Measurements from ENCODE around the gene CAMK2G. TPM values are rescaled to one million over a fixed set of nuclear protein-coding genes. Genes with fewer than 3 reads are reported as not detected.

CAMK2G gene
- total RNA-seq, 1 experiment from 2014 or later = 147 TPM

DNA sequence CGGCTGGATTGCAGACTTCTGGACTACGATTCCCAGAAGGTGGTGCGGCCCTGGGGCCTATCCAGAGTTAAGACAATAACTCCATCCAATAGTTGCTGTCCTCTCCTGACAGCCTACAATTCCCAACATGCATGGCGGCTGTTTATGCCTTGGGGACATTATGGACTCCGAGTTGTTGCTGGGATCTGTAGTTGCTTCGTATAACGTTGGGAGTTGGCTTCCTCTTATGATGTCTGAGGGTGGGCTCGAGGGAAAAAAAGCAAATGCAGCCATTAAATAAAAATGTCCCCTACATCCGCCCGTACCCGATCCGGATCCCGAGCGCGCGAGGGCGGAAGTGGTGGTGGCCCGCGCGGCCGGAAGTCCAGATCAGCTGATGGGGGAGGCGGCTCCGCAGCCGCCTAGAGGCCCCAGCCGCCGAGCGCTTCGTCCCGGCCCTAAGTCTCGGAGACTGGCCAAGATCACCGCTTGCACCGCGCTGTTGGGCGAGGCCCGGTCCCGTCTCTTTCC is 89.1 kb downstream of the CAMK2G start, which contains the start of gene ZSWIM8:
TSS of gene ZSWIM8 (plus strand) at position 396 of the 510 bp plus-strand sequence. CDS start 273 bp downstream, outside the sequence.
- Histone ChIP-seq H3K4me1 (replicated peaks; ENCODE audit: insufficient read depth) (peaks cover 35% of the 10 kb centered on the region), H2AFZ (peak within 1 kb of the TSS; percentile 78), H3F3A (ENCODE audit: insufficient read depth, low read depth) (peaks cover 23% of the 10 kb centered on the region), H3K4me3 (peak within 1 kb of the TSS; percentile 58), H3K79me2 (ENCODE audit: low read depth) (peaks cover 73% of the 10 kb centered on the region), H3K27me3 (ENCODE audit: insufficient read depth, low read depth) (no peaks in the 10 kb centered on the region), H4K20me1 (ENCODE audit: insufficient read depth) (peaks cover 18% of the 10 kb centered on the region; the same call in 1 of the 2 replicates), H3K4me2 (peak within 1 kb of the TSS; percentile 91), H3K27ac (0 out of 2 replicates have a peak within 1 kb of the TSS, but pooled peaks have one; percentile 14), H3K9me3 (ENCODE audit: insufficient read depth, low read depth) (no peaks in the 10 kb centered on the region), H3K36me3 (ENCODE audit: low read depth) (0 out of 2 replicates have a peak, but pooled peaks cover 2% of the 10 kb centered on the region), H3K9me2 (ENCODE audit: insufficient read depth) (no peaks in the 10 kb centered on the region)
- no TSS peak for BruUV-seq (replicated peaks)
- CTCF ChIA-PET = no interaction called here
- peak; percentile 80 to 93 for DNase-seq
- POLR2A ChIA-PET (ENCODE audit: unreplicated experiment) = interaction anchor here (0.6 to 0.7 kb wide), 2 partner anchors 11 to 449 kb away, joined by 4 to 5 read pairs; no protein-coding TSS in a partner anchor
- intact Hi-C loops (cut with micrococcal nuclease; ENCODE audit: unreplicated experiment) = loop anchor here (1.0 to 5.0 kb wide), 4 partner anchors 26 to 1326 kb away; partner anchors contain the start of genes NDST2, SAMD8 and SEC24C
- no peak for TF ChIP-seq EZH2 (IDR thresholded peaks at IDR 0.05; ENCODE audit: low read depth)
- TF ChIP-seq, protein P1, sequence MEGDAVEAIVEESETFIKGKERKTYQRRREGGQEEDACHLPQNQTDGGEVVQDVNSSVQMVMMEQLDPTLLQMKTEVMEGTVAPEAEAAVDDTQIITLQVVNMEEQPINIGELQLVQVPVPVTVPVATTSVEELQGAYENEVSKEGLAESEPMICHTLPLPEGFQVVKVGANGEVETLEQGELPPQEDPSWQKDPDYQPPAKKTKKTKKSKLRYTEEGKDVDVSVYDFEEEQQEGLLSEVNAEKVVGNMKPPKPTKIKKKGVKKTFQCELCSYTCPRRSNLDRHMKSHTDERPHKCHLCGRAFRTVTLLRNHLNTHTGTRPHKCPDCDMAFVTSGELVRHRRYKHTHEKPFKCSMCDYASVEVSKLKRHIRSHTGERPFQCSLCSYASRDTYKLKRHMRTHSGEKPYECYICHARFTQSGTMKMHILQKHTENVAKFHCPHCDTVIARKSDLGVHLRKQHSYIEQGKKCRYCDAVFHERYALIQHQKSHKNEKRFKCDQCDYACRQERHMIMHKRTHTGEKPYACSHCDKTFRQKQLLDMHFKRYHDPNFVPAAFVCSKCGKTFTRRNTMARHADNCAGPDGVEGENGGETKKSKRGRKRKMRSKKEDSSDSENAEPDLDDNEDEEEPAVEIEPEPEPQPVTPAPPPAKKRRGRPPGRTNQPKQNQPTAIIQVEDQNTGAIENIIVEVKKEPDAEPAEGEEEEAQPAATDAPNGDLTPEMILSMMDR (conservative IDR thresholded peaks at IDR 0.05) = no peak

DNA sequence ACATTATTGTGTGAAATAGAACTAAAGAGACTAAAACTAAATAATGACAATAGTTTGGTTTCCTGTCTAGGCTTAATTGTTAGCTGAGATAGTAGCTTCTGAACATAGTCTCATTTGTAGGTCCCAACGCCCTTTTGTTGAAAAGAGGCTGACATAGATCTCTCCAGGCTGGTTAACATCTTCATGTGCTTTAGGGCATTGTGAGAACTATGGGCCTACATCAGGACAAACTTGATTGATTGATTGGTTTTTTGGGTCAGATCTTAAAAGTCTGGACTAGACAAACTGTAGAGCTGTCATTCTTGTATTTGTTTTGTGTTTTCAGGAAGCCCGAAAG is 91.6 kb downstream of the CAMK2G start:
- no peaks in the 10 kb centered on the region for H3K27me3 ChIP-seq (ENCODE audit: insufficient read depth, low read depth)
- TF ChIP-seq EZH2 (IDR thresholded peaks at IDR 0.05; ENCODE audit: low read depth) = no peak
- TF ChIP-seq, protein P1 (conservative IDR thresholded peaks at IDR 0.05) = no peak
- no peaks in the 10 kb centered on the region for H3K9me2 ChIP-seq (ENCODE audit: insufficient read depth)
- CTCF ChIA-PET = interaction anchor here (0.9 kb wide), 1 partner anchor 10 kb away, joined by 4 read pairs; no protein-coding TSS in a partner anchor
- H3K79me2 ChIP-seq (ENCODE audit: low read depth) = peaks cover 71% of the 10 kb centered on the region
- no peak for DNase-seq
- peak overlapping the region; percentile 96 for H3K4me2 ChIP-seq
- H3K4me1 ChIP-seq (replicated peaks; ENCODE audit: insufficient read depth) = peaks cover 36% of the 10 kb centered on the region
- peaks cover 15% of the 10 kb centered on the region; the same call in 1 of the 2 replicates for H4K20me1 ChIP-seq (ENCODE audit: insufficient read depth)
- H3K27ac ChIP-seq = no peak overlapping the region
- peaks cover 42% of the 10 kb centered on the region for H3F3A ChIP-seq (ENCODE audit: insufficient read depth, low read depth)
- no peaks in the 10 kb centered on the region for H3K9me3 ChIP-seq (ENCODE audit: insufficient read depth, low read depth)
- BruUV-seq (replicated peaks) = TSS peak; percentile 29
- POLR2A ChIA-PET (ENCODE audit: unreplicated experiment) = interaction anchor here (0.6 to 0.7 kb wide), 2 partner anchors 106 to 139 kb away, joined by 4 to 5 read pairs; no protein-coding TSS in a partner anchor
- peak overlapping the region; percentile 74 for H3K4me3 ChIP-seq
- H2AFZ ChIP-seq = peak overlapping the region; percentile 90
- no peaks in the 10 kb centered on the region for H3K36me3 ChIP-seq (ENCODE audit: low read depth)
- intact Hi-C loops (cut with micrococcal nuclease; ENCODE audit: unreplicated experiment) = no loop called here

GRCh38 chr10:73781879-73782748 is 92.2 kb downstream of the CAMK2G start, which contains the start of gene CHCHD1:
Gene CHCHD1 (plus strand): TSS chr10:73782048. CDS start chr10:73782076, 28 bp downstream.
- Histone ChIP-seq H4K20me1 (ENCODE audit: insufficient read depth) (peaks cover 11% of the 10 kb centered on the region; the same call in 1 of the 2 replicates), H3K4me3 (peak within 1 kb of the TSS; percentile 74), H3K36me3 (ENCODE audit: low read depth) (no peaks in the 10 kb centered on the region), H3K9me2 (ENCODE audit: insufficient read depth) (no peaks in the 10 kb centered on the region), H2AFZ (peak within 1 kb of the TSS; percentile 90), H3K9me3 (ENCODE audit: insufficient read depth, low read depth) (no peaks in the 10 kb centered on the region), H3K27ac (peak within 1 kb of the TSS; percentile 32), H3K79me2 (ENCODE audit: low read depth) (peaks cover 65% of the 10 kb centered on the region), H3F3A (ENCODE audit: insufficient read depth, low read depth) (peaks cover 42% of the 10 kb centered on the region), H3K4me2 (peak within 1 kb of the TSS; percentile 96), H3K27me3 (ENCODE audit: insufficient read depth, low read depth) (no peaks in the 10 kb centered on the region), H3K4me1 (replicated peaks; ENCODE audit: insufficient read depth) (peaks cover 34% of the 10 kb centered on the region)
- DNase-seq = peak; percentile 84 to 90
- ChIA-PET CTCF (no interaction called here), POLR2A (ENCODE audit: unreplicated experiment) (interaction anchor here (0.5 to 0.6 kb wide), 3 partner anchors 10 to 286 kb away, joined by 3 to 6 read pairs (median 4); partner anchors contain the start of gene SEC24C)
- no peak for TF ChIP-seq EZH2 (IDR thresholded peaks at IDR 0.05; ENCODE audit: low read depth)
- TF ChIP-seq, protein P1 (conservative IDR thresholded peaks at IDR 0.05) = no peak
- intact Hi-C loops (cut with micrococcal nuclease; ENCODE audit: unreplicated experiment) = no loop called here
- BruUV-seq (replicated peaks) = no TSS peak
